K562 (cell line): ENCODE data around the gene ZNF286A. TPM values are rescaled to one million over a fixed set of nuclear protein-coding genes. Genes with fewer than 3 reads are reported as not detected.
A peak's percentile ranks its signal among the peaks of the same experiment; 100 is the strongest.

Source experiments
- HMBOX1 ChIP-seq: sonication (generic); IDR thresholded peaks from 2 replicates; pipeline ENCODE4 v1.6.1; 2016
- MGA ChIP-seq: fragments of 450-650 bp; IDR thresholded peaks from 2 replicates; pipeline ENCODE4 v1.6.1; 2016; ENCODE audit warnings: mild to moderate bottlenecking, moderate library complexity
- RAD21 ChIP-seq, 2 experiments: fragments of 250-450 bp in 1 of 2; fragments of 450-650 bp in 1 of 2; sonication (Bioruptor Pico) in 1 of 2; formaldehyde crosslinking in 1 of 2; IDR thresholded peaks in 1 of 2; conservative IDR thresholded peaks in 1 of 2; 2 replicates each; pipeline versions ENCODE4 v1.4.0 to v1.8.0; 2020 to 2022; ENCODE audit warnings: mild to moderate bottlenecking in 2 of 2, moderate library complexity in 1 of 2
- ZKSCAN3 ChIP-seq: fragments of 250-450 bp; sonication (Bioruptor Pico); IDR thresholded peaks from 2 replicates; pipeline ENCODE4 v1.4.0; 2020
- polyA plus RNA-seq, 8 experiments: library from polyadenylated mRNA; depleted of rRNA in 4 of 8; stranded (reverse) in 5 of 8; unstranded in 3 of 8; fragments of >200 nt; fragmentation: Nextera tagmentation in 2 of 8; fragmentation: Illumina TruSeq in 1 of 8; extraction: Ambion mirVana in 2 of 8; extraction: Trizol in 1 of 8; gene quantifications; 2 replicates each; pipeline versions ENCODE4 v1.2.1 to v1.2.3, GENCODE V29; 2011 to 2014; ENCODE audit warnings: inconsistent platforms in 1 of 8, missing spikeins in 1 of 8
- total RNA-seq, 7 experiments: library from RNA; depleted of rRNA in 6 of 7; stranded (reverse); fragments of >200 nt in 6 of 7; fragmentation: Illumina TruSeq in 2 of 7; extraction: Trizol in 2 of 7; gene quantifications; 2 replicates each; pipeline versions ENCODE4 v1.2.1 to v1.2.3, GENCODE V29; 2011 to 2021; ENCODE audit warnings: low replicate concordance in 1 of 7

The ZNF286A gene
- total and polyA plus RNA-seq, 9 of the 15 experiments (the other 6 are each of a cell fraction or from before 2014, with no cell fraction given), result 9.0 to 23.1 (median 16.6) TPM

- TF ChIP-seq MGA, result peak; percentile 14; the same call in 1 of the 2 replicates
- 0 out of 2 replicates have a peak, but pooled peaks have one; percentile 16 for TF ChIP-seq HMBOX1
- TF ChIP-seq ZKSCAN3 (CRISPR knock-in tag), result no peak
- TF ChIP-seq RAD21 (CRISPR knock-in tag; conservative IDR thresholded peaks at IDR 0.05 in 1 of 2, IDR thresholded peaks at IDR 0.05 in 1 of 2), result peak in 1 of 2 experiments; percentile 25; a peak in 2 of 4 replicates
These were observed 47.9 kb upstream of the ZNF286A start (continued) for GRCh38 chr17:15651583-15652110.
